Bronchial epithelial cell (primary cell): ENCODE data around the gene TBCCD1. TPM values are rescaled to one million over a fixed set of nuclear protein-coding genes. Genes with fewer than 3 reads are reported as not detected.

ENCODE experiments used
- DNase-seq: peaks from one replicate; pipeline ENCODE4 v3.0.0-alpha.2; 2010; ENCODE audit warnings: low read depth
- FAIRE-seq: peaks from 2 replicates; lab custom pipeline; 2011; peaks lifted over from hg19 to GRCh38; lab: Jason Lieb, UNC
- H3K27me3 ChIP-seq: 2 replicates; pipeline ENCODE4 v1.5.1; 2011; ENCODE audit warnings: low read length; ENCODE audit not compliant: control insufficient read depth, insufficient read depth
- H3K36me3 ChIP-seq: 2 replicates; pipeline ENCODE4 v1.5.1; 2011; ENCODE audit warnings: low read length; ENCODE audit not compliant: control insufficient read depth, insufficient read depth
- H3K4me3 ChIP-seq: 2 replicates; pipeline ENCODE4 v1.5.1; 2011; ENCODE audit warnings: mild to moderate bottlenecking, low read depth, low read length, control low read depth
- total RNA-seq: library from RNA; depleted of rRNA; stranded (reverse); fragments of >200 nt; gene quantifications from 2 replicates; pipeline ENCODE4 v1.2.1, GENCODE V29; 2014
- TF ChIP-seq, protein P1 (sequence below): IDR thresholded peaks from 2 replicates; pipeline ENCODE4 v1.5.1; 2011; ENCODE audit warnings: mild to moderate bottlenecking, moderate library complexity, low read length, control low read depth, inconsistent platforms; ENCODE audit not compliant: insufficient read depth, severe bottlenecking

TBCCD1 gene
- total RNA-seq, 1 donor from 2014 or later: 13.7 TPM

DNA sequence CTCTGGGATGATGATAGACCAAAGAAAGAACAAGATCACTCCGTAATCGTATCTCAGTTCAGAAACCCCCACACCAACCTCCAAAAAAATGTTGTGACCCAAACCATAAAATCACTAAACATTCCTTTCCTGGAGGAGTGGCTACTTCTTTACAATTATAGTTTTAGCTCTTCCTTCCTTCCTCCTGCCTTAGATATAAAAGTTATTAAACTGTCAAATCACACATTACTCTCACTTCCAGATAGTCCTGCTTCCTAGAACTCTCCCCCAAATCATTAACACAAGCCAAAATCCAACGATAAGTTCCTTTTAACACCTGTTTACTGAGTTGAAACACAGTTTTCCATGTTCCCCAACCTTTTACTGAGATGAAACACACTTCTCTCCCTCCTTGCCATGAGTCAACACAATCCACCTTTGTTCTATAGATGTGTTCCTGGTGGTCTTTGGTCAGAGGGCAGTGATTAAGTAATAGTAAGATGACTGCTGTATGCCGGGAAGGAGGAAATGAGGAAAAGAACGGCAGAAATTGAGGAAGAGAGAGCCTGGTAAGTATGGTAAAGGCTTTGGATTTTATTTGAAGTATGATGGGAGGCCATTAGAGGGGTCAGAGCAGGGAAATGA lies 14.6 kb downstream of the TBCCD1 start:
- no peak overlapping the region for H3K4me3 ChIP-seq
- no peaks in the 10 kb centered on the region for H3K27me3 ChIP-seq
- FAIRE-seq (no peak), DNase-seq (no peak)
- TF ChIP-seq, protein P1, sequence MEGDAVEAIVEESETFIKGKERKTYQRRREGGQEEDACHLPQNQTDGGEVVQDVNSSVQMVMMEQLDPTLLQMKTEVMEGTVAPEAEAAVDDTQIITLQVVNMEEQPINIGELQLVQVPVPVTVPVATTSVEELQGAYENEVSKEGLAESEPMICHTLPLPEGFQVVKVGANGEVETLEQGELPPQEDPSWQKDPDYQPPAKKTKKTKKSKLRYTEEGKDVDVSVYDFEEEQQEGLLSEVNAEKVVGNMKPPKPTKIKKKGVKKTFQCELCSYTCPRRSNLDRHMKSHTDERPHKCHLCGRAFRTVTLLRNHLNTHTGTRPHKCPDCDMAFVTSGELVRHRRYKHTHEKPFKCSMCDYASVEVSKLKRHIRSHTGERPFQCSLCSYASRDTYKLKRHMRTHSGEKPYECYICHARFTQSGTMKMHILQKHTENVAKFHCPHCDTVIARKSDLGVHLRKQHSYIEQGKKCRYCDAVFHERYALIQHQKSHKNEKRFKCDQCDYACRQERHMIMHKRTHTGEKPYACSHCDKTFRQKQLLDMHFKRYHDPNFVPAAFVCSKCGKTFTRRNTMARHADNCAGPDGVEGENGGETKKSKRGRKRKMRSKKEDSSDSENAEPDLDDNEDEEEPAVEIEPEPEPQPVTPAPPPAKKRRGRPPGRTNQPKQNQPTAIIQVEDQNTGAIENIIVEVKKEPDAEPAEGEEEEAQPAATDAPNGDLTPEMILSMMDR: no peak
- H3K36me3 ChIP-seq: peaks cover 7% of the 10 kb centered on the region

DNA sequence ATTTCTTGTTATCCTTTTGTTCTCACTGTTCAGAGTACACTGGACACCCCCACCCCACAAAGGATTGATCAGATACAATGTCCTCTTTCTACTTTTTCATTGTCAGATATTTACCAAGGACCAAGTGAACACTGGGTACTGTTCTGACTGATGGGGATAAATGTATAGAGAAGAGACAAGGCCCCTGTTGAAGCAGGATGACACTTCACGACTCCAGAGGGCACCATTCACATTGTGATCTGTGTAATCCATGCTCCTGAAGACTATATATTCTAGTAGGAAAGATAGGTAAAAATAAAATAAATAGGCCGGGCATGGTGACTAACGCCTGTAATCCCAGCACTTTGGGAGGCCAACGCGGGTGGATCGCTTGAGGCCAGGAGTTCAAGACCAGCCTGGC lies 15.8 kb downstream of the TBCCD1 start:
- no peaks in the 10 kb centered on the region for H3K27me3 ChIP-seq
- H3K36me3 ChIP-seq: peaks cover 5% of the 10 kb centered on the region
- no peak for FAIRE-seq
- no peak overlapping the region for H3K4me3 ChIP-seq
- TF ChIP-seq, protein P1: no peak
- peak; percentile 12 for DNase-seq

DNA sequence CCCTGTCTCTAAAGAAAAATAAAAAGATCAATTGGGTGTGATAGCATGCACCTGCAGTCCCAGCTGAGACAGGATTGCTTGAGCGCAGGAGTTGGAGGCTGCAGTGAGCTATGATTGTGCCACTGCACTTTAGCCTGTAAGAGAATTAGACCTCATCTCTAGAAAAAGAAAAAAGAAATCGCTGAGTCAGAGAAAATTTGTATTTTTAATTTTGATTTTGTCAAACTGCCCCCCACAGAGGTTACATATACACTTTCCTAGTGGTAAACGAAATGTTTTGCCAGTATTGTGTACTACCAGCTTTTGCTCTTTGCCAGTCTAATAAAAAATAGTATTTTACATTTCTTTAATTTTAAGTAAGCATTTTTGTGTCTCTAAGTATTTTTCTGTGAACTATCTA lies 17.6 kb downstream of the TBCCD1 start:
- Histone ChIP-seq H3K27me3 (no peaks in the 10 kb centered on the region), H3K36me3 (peaks cover 4% of the 10 kb centered on the region), H3K4me3 (no peak overlapping the region)
- TF ChIP-seq, protein P1: no peak
- DNase-seq (no peak), FAIRE-seq (no peak)

DNA sequence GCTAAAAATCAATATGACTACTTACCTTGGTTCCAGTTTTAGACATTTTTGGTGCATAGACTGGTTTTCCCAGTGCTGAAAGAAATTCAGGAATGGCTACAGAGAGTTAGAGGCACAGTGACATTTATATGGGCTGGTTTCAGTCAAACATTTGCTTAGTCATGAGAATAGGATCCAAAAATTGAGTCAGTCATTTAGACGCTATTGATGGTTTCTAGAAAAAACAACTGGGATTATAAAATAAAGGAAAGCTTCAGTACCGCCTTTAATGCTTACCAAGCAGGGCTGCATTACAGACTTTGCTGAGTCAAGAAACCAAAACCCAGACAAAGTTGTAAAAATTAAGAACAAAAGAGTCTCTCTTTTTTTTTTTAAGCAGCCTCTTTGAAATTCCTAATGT lies 22.9 kb downstream of the TBCCD1 start, which contains the start of gene CRYGS:
Gene CRYGS, minus strand, starts transcription at position 100 of the 400 bp plus-strand sequence. Its CDS starts 54 bp downstream, at position 46.
- TF ChIP-seq, protein P1: no peak
- no peak for DNase-seq
- no peak within 1 kb of the TSS for H3K4me3 ChIP-seq
- FAIRE-seq: no peak
- no peaks in the 10 kb centered on the region for H3K36me3 ChIP-seq
- no peaks in the 10 kb centered on the region for H3K27me3 ChIP-seq

DNA sequence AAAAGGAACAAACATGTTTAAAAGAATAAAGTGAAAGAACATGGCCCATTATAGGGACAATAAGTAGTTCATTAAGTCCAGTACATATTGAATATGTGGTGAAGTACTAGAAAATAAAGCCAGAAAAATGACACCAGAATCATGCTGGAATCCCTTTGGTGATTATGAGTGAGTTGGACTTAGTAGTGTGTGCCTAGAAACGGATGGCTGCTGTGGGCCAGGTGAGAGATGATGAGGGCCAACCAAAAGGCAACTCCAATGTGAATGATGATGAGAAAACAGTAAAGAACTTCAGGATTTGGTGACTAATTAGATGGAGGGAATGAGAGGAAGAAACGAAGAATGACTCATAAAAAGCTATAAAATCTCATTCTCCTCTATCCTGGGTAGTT lies 26.3 kb downstream of the TBCCD1 start:
- TF ChIP-seq, protein P1: no peak
- FAIRE-seq (no peak), DNase-seq (peak; percentile 69)
- H3K27me3 ChIP-seq: no peaks in the 10 kb centered on the region
- no peak overlapping the region for H3K4me3 ChIP-seq
- H3K36me3 ChIP-seq: no peaks in the 10 kb centered on the region
